HCT116 (cell line): ENCODE data around the gene LRRTM4. TPM values are rescaled to one million over a fixed set of nuclear protein-coding genes. Genes with fewer than 3 reads are reported as not detected.

Experiments
- ATAC-seq: fragments of 200-7000 bp; cut with Tn5 transposase; 2 replicates; pipeline ENCODE4 v1.9.1; 2020; ENCODE audit warnings: mild to moderate bottlenecking, moderate library complexity
- BruUV-seq: library from RNA; stranded (reverse); fragments of 400-500 nt; replicated peaks from 2 replicates; lab custom pipeline; 2021; lab: Mats Ljungman, UMichigan
- CTCF ChIA-PET: fragments of 300-600 bp; sonication (Branson Sonifier 250); formaldehyde crosslinking; loops from one replicate; lab custom pipeline; 2021; ENCODE audit warnings: antibody characterized with exemption; lab: Charles Lee
- POLR2A ChIA-PET: fragments of 300-600, 350-600 bp; sonication (Branson Sonifier 250); formaldehyde crosslinking; loops from one replicate; lab custom pipeline; 2021; ENCODE audit warnings: antibody characterized with exemption; lab: Charles Lee
- RAD21 ChIA-PET, 2 experiments: fragments of 300-600 bp; sonication (Branson Sonifier 250); formaldehyde crosslinking; loops; one replicate each; lab custom pipeline; 2023; ENCODE audit warnings: low total read pairs in 2 of 2; ENCODE audit not compliant: uncharacterized antibody in 2 of 2, unreplicated experiment in 2 of 2, low non-redundant PET in 1 of 2; lab: Charles Lee
- DNase-seq: peaks from one replicate; pipeline ENCODE4 v3.0.0-alpha.2; 2010; ENCODE audit warnings: low read depth, low spot score
- H2AFZ ChIP-seq: fragments of 200-600 bp; shearing (Covaris generic), sonication (generic); 2 replicates; pipeline ENCODE4 v1.6.1; 2017; ENCODE audit warnings: low read depth, mixed run types, mixed read lengths, antibody characterized with exemption, low read length; ENCODE audit not compliant: poor library complexity, severe bottlenecking
- H3K27ac ChIP-seq: 2 replicates; pipeline ENCODE4 v1.5.1; 2012; ENCODE audit warnings: low read depth, low read length
- H3K27me3 ChIP-seq: fragments of 200-600 bp; sonication (generic); 2 replicates; pipeline ENCODE4 v1.6.1; 2016; ENCODE audit warnings: mixed run types, low read length, mixed read lengths; ENCODE audit not compliant: insufficient read depth
- H3K36me3 ChIP-seq, 2 experiments: fragments of 200-500 bp in 1 of 2; fragments of 200-600 bp in 1 of 2; sonication (Bioruptor generic) in 1 of 2; sonication (generic) in 1 of 2; 2 replicates each; pipeline versions ENCODE4 v1.5.1 to v1.6.1; 2014 to 2016; ENCODE audit warnings: low read length in 2 of 2, inconsistent platforms in 1 of 2, mixed read lengths in 1 of 2, mixed run types in 1 of 2; ENCODE audit not compliant: insufficient read depth in 2 of 2, control insufficient read depth in 1 of 2
- H3K4me1 ChIP-seq, 2 experiments: fragments of 200-600 bp in 1 of 2; sonication (generic) in 1 of 2; 2 replicates each; pipeline versions ENCODE4 v1.5.1 to v1.6.1; 2012 to 2017; ENCODE audit warnings: low read length in 2 of 2, inconsistent platforms in 1 of 2, mild to moderate bottlenecking in 1 of 2, mixed read lengths in 1 of 2, mixed run types in 1 of 2, moderate library complexity in 1 of 2; ENCODE audit not compliant: insufficient read depth in 2 of 2, control insufficient read depth in 1 of 2
- H3K4me2 ChIP-seq: fragments of 200-600 bp; sonication (generic); 2 replicates; pipeline ENCODE4 v1.6.1; 2017; ENCODE audit warnings: mixed run types, low read length, mixed read lengths
- H3K4me3 ChIP-seq, 2 experiments: fragments of 200-600 bp in 1 of 2; sonication (generic) in 1 of 2; replicated peaks in 1 of 2; 2 replicates each; pipeline ENCODE4 v1.5.1; 2011 to 2016; ENCODE audit warnings: low read length in 2 of 2, control low read depth in 1 of 2, low read depth in 1 of 2, mild to moderate bottlenecking in 1 of 2, mixed read lengths in 1 of 2, mixed run types in 1 of 2
- H3K79me2 ChIP-seq: fragments of 200-600 bp; sonication (generic); 2 replicates; pipeline ENCODE4 v1.6.1; 2017; ENCODE audit warnings: mild to moderate bottlenecking, mixed run types, low read length, moderate library complexity, mixed read lengths; ENCODE audit not compliant: insufficient read depth
- H3K9ac ChIP-seq: fragments of 200-600 bp; sonication (generic); 2 replicates; pipeline ENCODE4 v1.6.1; 2016; ENCODE audit warnings: low read length, mixed read lengths
- H3K9me2 ChIP-seq: fragments of 200-600 bp; sonication (generic), shearing (Covaris generic); 2 replicates; pipeline ENCODE4 v1.6.1; 2017; ENCODE audit warnings: mixed run types, mild to moderate bottlenecking, moderate library complexity; ENCODE audit not compliant: insufficient read depth
- H3K9me3 ChIP-seq, 2 experiments: fragments of 200-500 bp in 1 of 2; fragments of 200-600 bp in 1 of 2; sonication (Bioruptor generic) in 1 of 2; sonication (generic) in 1 of 2; 2 replicates each; pipeline ENCODE4 v1.6.1; 2014 to 2017; ENCODE audit warnings: low read length in 2 of 2, mixed read lengths in 2 of 2, inconsistent platforms in 1 of 2, low read depth in 1 of 2, mild to moderate bottlenecking in 1 of 2, mixed run types in 1 of 2, moderate library complexity in 1 of 2; ENCODE audit not compliant: control insufficient read depth in 1 of 2, insufficient read depth in 1 of 2
- H4K20me1 ChIP-seq: fragments of 200-600 bp; sonication (generic), shearing (Covaris generic); 2 replicates; pipeline ENCODE4 v1.6.1; 2017; ENCODE audit warnings: mixed run types, mild to moderate bottlenecking, moderate library complexity; ENCODE audit not compliant: insufficient read depth
- ATF3 ChIP-seq: IDR thresholded peaks from 2 replicates; pipeline ENCODE4 v1.6.1; 2012
- ELF1 ChIP-seq: IDR thresholded peaks from 2 replicates; pipeline ENCODE4 v1.6.1; 2012; ENCODE audit warnings: low read depth, borderline replicate concordance
- EZH2phosphoT487 ChIP-seq: fragments of 200-600 bp; IDR thresholded peaks from 2 replicates; pipeline ENCODE4 v1.6.1; 2018; ENCODE audit warnings: antibody characterized with exemption, borderline replicate concordance
- RAD21 ChIP-seq: IDR thresholded peaks from 2 replicates; pipeline ENCODE4 v1.6.1; 2012; ENCODE audit warnings: low read depth, mild to moderate bottlenecking
- SP1 ChIP-seq: IDR thresholded peaks from 2 replicates; pipeline ENCODE4 v1.6.1; 2012; ENCODE audit warnings: low read depth
- SRF ChIP-seq: IDR thresholded peaks from 2 replicates; pipeline ENCODE4 v1.6.1; 2012; ENCODE audit warnings: low read depth
- TCF7L2 ChIP-seq: IDR thresholded peaks from 2 replicates; pipeline ENCODE4 v1.7.0; 2011; ENCODE audit warnings: borderline replicate concordance, inconsistent platforms; ENCODE audit not compliant: insufficient read depth, insufficient read length; ENCODE audit errors: extremely low read depth
- YY1 ChIP-seq: IDR thresholded peaks from 2 replicates; pipeline ENCODE4 v1.6.1; 2011; ENCODE audit warnings: low read length, low read depth, moderate library complexity, mild to moderate bottlenecking; ENCODE audit not compliant: insufficient replicate concordance; ENCODE audit errors: extremely low read depth
- ZBTB33 ChIP-seq: IDR thresholded peaks from 2 replicates; pipeline ENCODE4 v1.6.1; 2011; ENCODE audit warnings: mild to moderate bottlenecking, low read length, moderate library complexity; ENCODE audit not compliant: insufficient replicate concordance; ENCODE audit errors: extremely low read depth
- ZFX ChIP-seq: fragments of 450-650 bp; IDR thresholded peaks from 2 replicates; pipeline ENCODE4 v1.6.1; 2017
- intact Hi-C: fragments of 100-400 bp; cut with micrococcal nuclease; formaldehyde crosslinking; loops from 2 replicates; pipeline ENCODE4 v1.10.0; 2022
- total RNA-seq: library from RNA; stranded (reverse); gene quantifications from one replicate; pipeline ENCODE4 v1.2.1, GENCODE V29; 2021; ENCODE audit not compliant: unreplicated experiment

LRRTM4 gene
- total RNA-seq, 1 experiment from 2014 or later, result 0.25 TPM

GRCh38 chr2:77087987-77088414 is 434.2 kb downstream of the LRRTM4 start:
- Histone ChIP-seq H3K36me3 (no peaks in the 10 kb centered on the region), H3K4me1 (no peaks in the 10 kb centered on the region), H3K9ac (no peak overlapping the region), H3K4me3 (no peak overlapping the region), H2AFZ (no peak overlapping the region)
- ATAC-seq, result no peak
- intact Hi-C loops, result no loop called here
- no peak for TF ChIP-seq SRF
- no peak for TF ChIP-seq SP1
- TF ChIP-seq ATF3, result no peak
- TF ChIP-seq RAD21, result no peak
- no peak for TF ChIP-seq ZBTB33
- no peak for TF ChIP-seq ELF1
- TF ChIP-seq YY1, result no peak
- no peak for TF ChIP-seq ZFX
- TF ChIP-seq TCF7L2, result no peak
- no peak for TF ChIP-seq EZH2phosphoT487
- TF ChIP-seq, all 23 proteins: peak for 0
- no peaks in the 10 kb centered on the region for H4K20me1 ChIP-seq
- no peaks in the 10 kb centered on the region for H3K9me2 ChIP-seq
- ChIA-PET CTCF (no interaction called here), RAD21 (no interaction called here), POLR2A (no interaction called here)
- no peaks in the 10 kb centered on the region for H3K79me2 ChIP-seq
- no peak overlapping the region for H3K4me2 ChIP-seq
- no peak for DNase-seq
- H3K27me3 ChIP-seq, result no peaks in the 10 kb centered on the region
- peaks cover 10 to 12% of the 10 kb centered on the region in 2 experiments; a peak in 3 of 4 replicates for H3K9me3 ChIP-seq
- BruUV-seq, result no TSS peak
- no peak overlapping the region for H3K27ac ChIP-seq
